MCF 10A (cell line): ENCODE results near the gene LRRC47. TPM values are rescaled to one million over a fixed set of nuclear protein-coding genes. Genes with fewer than 3 reads are reported as not detected.
"Not testable (repeated sequence)": the region's sequence is repeated elsewhere in the genome, so short reads cannot be mapped to it uniquely, and the experiment has no call there.

Experiments
- BruUV-seq: library from RNA; stranded (reverse); fragments of 400-500 nt; replicated peaks from 2 replicates; lab custom pipeline; 2021; lab: Mats Ljungman, UMichigan
- CTCF ChIA-PET: fragments of 300-600 bp; sonication (Branson Sonifier 250); formaldehyde crosslinking; extraction: SDS; loops from one replicate; lab custom pipeline; 2021; ENCODE audit warnings: antibody characterized with exemption, inconsistent platforms; lab: Yijun Ruan, JAX
- POLR2A ChIA-PET: fragments of 300-600, 350-650 bp; sonication (Branson Sonifier 250); formaldehyde crosslinking; extraction: SDS; loops from one replicate; lab custom pipeline; 2020; ENCODE audit warnings: antibody characterized with exemption, inconsistent platforms; lab: Yijun Ruan, JAX
- DNase-seq: peaks from one replicate; pipeline ENCODE4 v3.0.0-alpha.2; 2018; ENCODE audit not compliant: unreplicated experiment
- H3K27ac Mint-ChIP-seq: one replicate; pipeline ENCODE4 v1.8.0; 2022; ENCODE audit warnings: mild to moderate bottlenecking, low read depth, mixed read lengths; ENCODE audit not compliant: unreplicated experiment
- H3K27me3 Mint-ChIP-seq: one replicate; pipeline ENCODE4 v1.8.0; 2022; ENCODE audit warnings: mixed read lengths; ENCODE audit not compliant: insufficient read depth, unreplicated experiment
- H3K36me3 Mint-ChIP-seq: one replicate; pipeline ENCODE4 v1.8.0; 2022; ENCODE audit warnings: mild to moderate bottlenecking, moderate library complexity, mixed read lengths; ENCODE audit not compliant: insufficient read depth, unreplicated experiment
- H3K4me1 Mint-ChIP-seq: one replicate; pipeline ENCODE4 v1.8.0; 2022; ENCODE audit warnings: mixed read lengths; ENCODE audit not compliant: insufficient read depth, unreplicated experiment
- H3K4me3 Mint-ChIP-seq: one replicate; pipeline ENCODE4 v1.8.0; 2022; ENCODE audit warnings: mild to moderate bottlenecking, moderate library complexity, mixed read lengths; ENCODE audit not compliant: unreplicated experiment
- H3K9me3 Mint-ChIP-seq: one replicate; pipeline ENCODE4 v1.8.0; 2022; ENCODE audit warnings: mixed read lengths; ENCODE audit not compliant: unreplicated experiment
- intact Hi-C: fragments of 100-400 bp; cut with micrococcal nuclease; formaldehyde crosslinking; loops from 2 replicates; pipeline ENCODE4 v1.14.1; 2022
- total RNA-seq: library from RNA; stranded (reverse); gene quantifications from 2 replicates; pipeline ENCODE4 v1.2.3, GENCODE V29; 2022
- TF ChIP-seq, protein P1 (sequence below): fragments of 200-600 bp; IDR thresholded peaks from one replicate; pipeline ENCODE4 v1.8.0; 2022; ENCODE audit warnings: antibody characterized with exemption, mild to moderate bottlenecking; ENCODE audit not compliant: unreplicated experiment

Gene LRRC47
- total RNA-seq, 1 experiment from 2014 or later: 46.1 TPM

DNA sequence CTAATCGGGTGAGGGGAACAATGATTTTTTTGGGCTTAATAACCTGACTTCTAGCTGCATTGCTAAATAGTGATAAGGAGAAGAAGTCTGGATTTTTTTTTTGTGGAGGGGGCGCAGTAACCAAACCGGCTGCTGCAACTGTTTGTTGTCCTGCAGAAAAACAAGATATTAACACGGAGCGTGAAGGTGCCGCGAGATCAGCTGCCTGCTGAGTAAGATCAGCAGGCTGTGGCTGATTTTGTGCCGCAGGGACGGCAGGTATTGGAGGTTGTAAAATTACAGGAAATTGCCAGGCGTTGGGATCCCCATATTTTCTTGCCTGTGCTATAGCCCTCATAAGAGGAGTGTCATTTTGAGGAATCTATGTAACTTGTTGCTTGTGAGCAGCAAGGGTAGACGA is 8.7 kb upstream of the LRRC47 start:
- no peak overlapping the region for H3K27ac Mint-ChIP-seq
- no peak for DNase-seq
- BruUV-seq: no TSS peak
- H3K27me3 Mint-ChIP-seq: peaks cover 9% of the 10 kb centered on the region
- H3K36me3 Mint-ChIP-seq: peaks cover 3% of the 10 kb centered on the region
- TF ChIP-seq, protein P1, sequence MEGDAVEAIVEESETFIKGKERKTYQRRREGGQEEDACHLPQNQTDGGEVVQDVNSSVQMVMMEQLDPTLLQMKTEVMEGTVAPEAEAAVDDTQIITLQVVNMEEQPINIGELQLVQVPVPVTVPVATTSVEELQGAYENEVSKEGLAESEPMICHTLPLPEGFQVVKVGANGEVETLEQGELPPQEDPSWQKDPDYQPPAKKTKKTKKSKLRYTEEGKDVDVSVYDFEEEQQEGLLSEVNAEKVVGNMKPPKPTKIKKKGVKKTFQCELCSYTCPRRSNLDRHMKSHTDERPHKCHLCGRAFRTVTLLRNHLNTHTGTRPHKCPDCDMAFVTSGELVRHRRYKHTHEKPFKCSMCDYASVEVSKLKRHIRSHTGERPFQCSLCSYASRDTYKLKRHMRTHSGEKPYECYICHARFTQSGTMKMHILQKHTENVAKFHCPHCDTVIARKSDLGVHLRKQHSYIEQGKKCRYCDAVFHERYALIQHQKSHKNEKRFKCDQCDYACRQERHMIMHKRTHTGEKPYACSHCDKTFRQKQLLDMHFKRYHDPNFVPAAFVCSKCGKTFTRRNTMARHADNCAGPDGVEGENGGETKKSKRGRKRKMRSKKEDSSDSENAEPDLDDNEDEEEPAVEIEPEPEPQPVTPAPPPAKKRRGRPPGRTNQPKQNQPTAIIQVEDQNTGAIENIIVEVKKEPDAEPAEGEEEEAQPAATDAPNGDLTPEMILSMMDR: no peak
- intact Hi-C loops: no loop called here
- ChIA-PET POLR2A (no interaction called here), CTCF (interaction anchor here (0.6 to 0.7 kb wide), 2 partner anchors 216 to 1752 kb away, joined by 4 to 5 read pairs; no protein-coding TSS in a partner anchor)
- no peak overlapping the region for H3K4me3 Mint-ChIP-seq
- H3K9me3 Mint-ChIP-seq: no peaks in the 10 kb centered on the region
- H3K4me1 Mint-ChIP-seq: peaks cover 5% of the 10 kb centered on the region

GRCh38 chr1:3804627-3804944 is 8.3 kb upstream of the LRRC47 start:
- intact Hi-C loops, H3K9me3 Mint-ChIP-seq, H3K36me3 Mint-ChIP-seq, H3K4me1 Mint-ChIP-seq, H3K4me3 Mint-ChIP-seq, H3K27me3 Mint-ChIP-seq, BruUV-seq, H3K27ac Mint-ChIP-seq, POLR2A ChIA-PET, DNase-seq: not testable (repeated sequence)
- CTCF ChIA-PET: interaction anchor here (0.6 to 0.7 kb wide), 3 partner anchors 29 to 1752 kb away, joined by 3 to 5 read pairs (median 4); no protein-coding TSS in a partner anchor

DNA sequence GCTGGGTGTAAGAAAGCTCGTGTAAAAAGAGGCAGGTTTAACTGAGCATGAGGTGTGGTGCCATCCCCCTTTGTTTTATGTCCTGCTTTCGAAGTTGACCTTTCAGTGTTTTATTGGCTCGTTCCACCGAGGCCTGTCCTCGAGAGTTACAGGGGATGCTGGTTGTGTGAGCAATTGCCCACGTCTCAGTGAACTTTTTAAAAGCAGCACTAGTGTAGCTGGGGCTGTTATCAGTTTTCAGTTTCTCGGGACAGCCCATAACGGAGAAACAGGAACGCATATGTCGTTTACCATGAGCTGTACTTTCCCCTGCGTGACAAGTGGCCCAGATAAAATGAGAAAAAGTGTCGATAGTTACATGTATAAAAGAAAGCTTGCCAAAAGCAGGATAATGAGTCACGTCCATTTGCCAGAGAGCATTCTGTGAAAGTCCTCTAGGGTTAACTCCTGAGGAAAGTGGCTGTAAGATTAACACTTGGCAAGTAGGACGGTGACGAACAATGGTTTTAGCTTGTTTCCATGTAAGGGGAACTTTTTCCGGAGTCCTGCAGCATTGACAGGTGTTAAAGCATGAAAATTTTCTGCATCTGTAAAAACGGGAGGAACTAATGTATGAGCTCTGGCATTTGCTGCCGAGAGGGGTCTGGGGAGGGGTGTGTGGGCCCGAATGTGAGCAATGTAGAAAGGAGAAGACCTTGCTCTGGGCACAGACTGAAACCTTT is 7.8 kb upstream of the LRRC47 start:
- Mint-ChIP-seq H3K4me1 (peaks cover 5% of the 10 kb centered on the region), H3K36me3 (no peaks in the 10 kb centered on the region), H3K27me3 (peaks cover 9% of the 10 kb centered on the region), H3K27ac (no peak overlapping the region), H3K9me3 (no peaks in the 10 kb centered on the region), H3K4me3 (no peak overlapping the region)
- DNase-seq: no peak
- intact Hi-C loops: no loop called here
- POLR2A ChIA-PET: no interaction called here
- CTCF ChIA-PET: interaction anchor here (0.6 to 0.7 kb wide), 4 partner anchors 29 to 1751 kb away, joined by 3 to 5 read pairs (median 4); no protein-coding TSS in a partner anchor
- TF ChIP-seq, protein P1: no peak
- no TSS peak for BruUV-seq

GRCh38 chr1:3800795-3801194 is 4.5 kb upstream of the LRRC47 start:
- POLR2A ChIA-PET, H3K27ac Mint-ChIP-seq, H3K4me3 Mint-ChIP-seq, H3K9me3 Mint-ChIP-seq, intact Hi-C loops, DNase-seq, H3K27me3 Mint-ChIP-seq, H3K36me3 Mint-ChIP-seq, BruUV-seq: not testable (repeated sequence)
- H3K4me1 Mint-ChIP-seq: peaks cover 14% of the 10 kb centered on the region
- CTCF ChIA-PET: interaction anchor here (0.6 kb wide), 1 partner anchor 120 kb away, joined by 4 read pairs; no protein-coding TSS in a partner anchor

- ChIA-PET CTCF (interaction anchor here (0.6 to 1.1 kb wide), 4 partner anchors 8 to 45 kb away, joined by 3 read pairs; no protein-coding TSS in a partner anchor), POLR2A (no interaction called here)
- no peaks in the 10 kb centered on the region for H3K9me3 Mint-ChIP-seq
- H3K36me3 Mint-ChIP-seq: peaks cover 9% of the 10 kb centered on the region
- peaks cover 14% of the 10 kb centered on the region for H3K4me1 Mint-ChIP-seq
- H3K4me3 Mint-ChIP-seq: no peak overlapping the region
- TF ChIP-seq, protein P1: no peak
- H3K27ac Mint-ChIP-seq: no peak overlapping the region
- no peak for DNase-seq
- no TSS peak for BruUV-seq
- H3K27me3 Mint-ChIP-seq: peaks cover 9% of the 10 kb centered on the region
- intact Hi-C loops: loop anchor here (5.0 kb wide), 1 partner anchor 178 kb away; no protein-coding TSS in a partner anchor
Observed at GRCh38 chr1:3799976-3800685, 3.8 kb upstream of the LRRC47 start.
